ENCODE results near the gene FDX1. TPM values are rescaled to one million over a fixed set of nuclear protein-coding genes. Genes with fewer than 3 reads are reported as not detected.

Gene FDX1
- total RNA-seq, 1 experiment from 2014 or later, result 14.5 TPM

DNA sequence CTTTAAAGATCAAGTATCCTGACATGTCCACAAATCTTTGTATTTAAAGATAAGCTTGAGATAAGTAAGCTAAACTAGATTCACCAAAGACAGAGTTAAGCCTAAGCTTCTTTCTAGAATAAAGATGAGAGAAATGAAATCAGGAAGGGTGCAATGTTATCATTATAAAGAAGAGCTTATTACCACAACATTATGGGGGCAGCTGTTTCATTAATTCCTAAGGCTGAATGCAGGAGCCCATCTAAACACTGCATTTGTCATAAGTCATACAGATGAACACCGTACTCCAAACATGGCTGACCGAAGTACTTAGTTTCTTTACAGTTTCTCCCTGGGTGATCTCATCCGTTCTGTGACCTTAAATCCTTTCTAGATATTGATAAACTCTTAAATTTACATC, 16.3 kb downstream of the FDX1 start:
- H3K9ac ChIP-seq (ENCODE audit: low read length), result no peak overlapping the region
- intact Hi-C loops (cut with micrococcal nuclease), result no loop called here
- H3K4me2 ChIP-seq (ENCODE audit: low read length), result no peak overlapping the region
- peaks cover 16% of the 10 kb centered on the region for H3K79me2 ChIP-seq (ENCODE audit: insufficient read depth, low read length)
- H3K36me3 ChIP-seq (ENCODE audit: control insufficient read depth in 1 of 2, insufficient read depth in 2 of 2, low read length in 2 of 2), result no peaks in the 10 kb centered on the region
- no peaks in the 10 kb centered on the region for H3K9me2 ChIP-seq (ENCODE audit: insufficient read depth)
- H3K4me1 ChIP-seq (ENCODE audit: control insufficient read depth in 1 of 2, insufficient read depth in 2 of 2, low read length in 2 of 2), result no peaks in the 10 kb centered on the region
- no peaks in the 10 kb centered on the region for H3K9me3 ChIP-seq (ENCODE audit: control insufficient read depth in 1 of 2, insufficient read depth in 1 of 2, low read depth in 1 of 2, low read length in 2 of 2)
- H3K27ac ChIP-seq (ENCODE audit: low read depth, low read length), result no peak overlapping the region
- no peak overlapping the region for H3K4me3 ChIP-seq (replicated peaks in 1 of 2; ENCODE audit: low read depth in 1 of 2, low read length in 2 of 2)
- BruUV-seq (replicated peaks), result no TSS peak
- H2AFZ ChIP-seq (ENCODE audit: low read depth, low read length, poor library complexity, severe bottlenecking), result no peak overlapping the region
- ATAC-seq, result no peak
- DNase-seq (ENCODE audit: low read depth, low spot score), result no peak
- no peaks in the 10 kb centered on the region for H3K27me3 ChIP-seq (ENCODE audit: insufficient read depth, low read length)
- CTCF ChIA-PET, result interaction anchor here (0.5 to 2.2 kb wide), 8 partner anchors 10 to 784 kb away, joined by 3 to 14 read pairs (median 4); no protein-coding TSS in a partner anchor
- RAD21 ChIA-PET (ENCODE audit: low non-redundant PET in 1 of 2, low total read pairs in 2 of 2, uncharacterized antibody in 2 of 2, unreplicated experiment in 2 of 2), result no interaction called here
- H4K20me1 ChIP-seq (ENCODE audit: insufficient read depth), result 0 out of 2 replicates have a peak, but pooled peaks cover 9% of the 10 kb centered on the region
- TF ChIP-seq ELF1 (IDR thresholded peaks at IDR 0.05; ENCODE audit: borderline replicate concordance, low read depth) (no peak), CEBPB (IDR thresholded peaks at IDR 0.05; ENCODE audit: low read depth) (no peak), POLR2AphosphoS5 (IDR thresholded peaks at IDR 0.05; ENCODE audit: low read depth, low read length) (no peak), SP1 (IDR thresholded peaks at IDR 0.05; ENCODE audit: low read depth) (no peak), EGR1 (IDR thresholded peaks at IDR 0.05; ENCODE audit: low read depth) (no peak), JUND (IDR thresholded peaks at IDR 0.05) (no peak), EZH2phosphoT487 (IDR thresholded peaks at IDR 0.05; ENCODE audit: borderline replicate concordance) (no peak), RAD21 (IDR thresholded peaks at IDR 0.05; ENCODE audit: low read depth) (no peak), SRF (IDR thresholded peaks at IDR 0.05; ENCODE audit: low read depth) (no peak), CBX3 (IDR thresholded peaks at IDR 0.05; ENCODE audit: low read depth) (no peak), FOSL1 (IDR thresholded peaks at IDR 0.05; ENCODE audit: low read depth) (no peak), EZH2 (IDR thresholded peaks at IDR 0.05) (no peak), YY1 (IDR thresholded peaks at IDR 0.05; ENCODE audit: extremely low read depth, insufficient replicate concordance, low read depth, low read length) (no peak), ZFX (IDR thresholded peaks at IDR 0.05) (no peak), ZNF274 (IDR thresholded peaks at IDR 0.05; ENCODE audit: low read depth, low read length) (no peak)
- TF ChIP-seq, protein P1, sequence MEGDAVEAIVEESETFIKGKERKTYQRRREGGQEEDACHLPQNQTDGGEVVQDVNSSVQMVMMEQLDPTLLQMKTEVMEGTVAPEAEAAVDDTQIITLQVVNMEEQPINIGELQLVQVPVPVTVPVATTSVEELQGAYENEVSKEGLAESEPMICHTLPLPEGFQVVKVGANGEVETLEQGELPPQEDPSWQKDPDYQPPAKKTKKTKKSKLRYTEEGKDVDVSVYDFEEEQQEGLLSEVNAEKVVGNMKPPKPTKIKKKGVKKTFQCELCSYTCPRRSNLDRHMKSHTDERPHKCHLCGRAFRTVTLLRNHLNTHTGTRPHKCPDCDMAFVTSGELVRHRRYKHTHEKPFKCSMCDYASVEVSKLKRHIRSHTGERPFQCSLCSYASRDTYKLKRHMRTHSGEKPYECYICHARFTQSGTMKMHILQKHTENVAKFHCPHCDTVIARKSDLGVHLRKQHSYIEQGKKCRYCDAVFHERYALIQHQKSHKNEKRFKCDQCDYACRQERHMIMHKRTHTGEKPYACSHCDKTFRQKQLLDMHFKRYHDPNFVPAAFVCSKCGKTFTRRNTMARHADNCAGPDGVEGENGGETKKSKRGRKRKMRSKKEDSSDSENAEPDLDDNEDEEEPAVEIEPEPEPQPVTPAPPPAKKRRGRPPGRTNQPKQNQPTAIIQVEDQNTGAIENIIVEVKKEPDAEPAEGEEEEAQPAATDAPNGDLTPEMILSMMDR (IDR thresholded peaks at IDR 0.05 in 2 of 3, conservative IDR thresholded peaks at IDR 0.05 in 1 of 3; ENCODE audit: borderline replicate concordance in 1 of 3, insufficient read depth in 1 of 3, low read depth in 2 of 3, low read length in 2 of 3), result no peak
- TF ChIP-seq, protein P2, sequence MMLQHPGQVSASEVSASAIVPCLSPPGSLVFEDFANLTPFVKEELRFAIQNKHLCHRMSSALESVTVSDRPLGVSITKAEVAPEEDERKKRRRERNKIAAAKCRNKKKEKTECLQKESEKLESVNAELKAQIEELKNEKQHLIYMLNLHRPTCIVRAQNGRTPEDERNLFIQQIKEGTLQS (IDR thresholded peaks at IDR 0.05), result no peak
- TF ChIP-seq, protein P3, sequence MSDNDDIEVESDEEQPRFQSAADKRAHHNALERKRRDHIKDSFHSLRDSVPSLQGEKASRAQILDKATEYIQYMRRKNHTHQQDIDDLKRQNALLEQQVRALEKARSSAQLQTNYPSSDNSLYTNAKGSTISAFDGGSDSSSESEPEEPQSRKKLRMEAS (IDR thresholded peaks at IDR 0.05), result no peak
- TF ChIP-seq, protein P4, sequence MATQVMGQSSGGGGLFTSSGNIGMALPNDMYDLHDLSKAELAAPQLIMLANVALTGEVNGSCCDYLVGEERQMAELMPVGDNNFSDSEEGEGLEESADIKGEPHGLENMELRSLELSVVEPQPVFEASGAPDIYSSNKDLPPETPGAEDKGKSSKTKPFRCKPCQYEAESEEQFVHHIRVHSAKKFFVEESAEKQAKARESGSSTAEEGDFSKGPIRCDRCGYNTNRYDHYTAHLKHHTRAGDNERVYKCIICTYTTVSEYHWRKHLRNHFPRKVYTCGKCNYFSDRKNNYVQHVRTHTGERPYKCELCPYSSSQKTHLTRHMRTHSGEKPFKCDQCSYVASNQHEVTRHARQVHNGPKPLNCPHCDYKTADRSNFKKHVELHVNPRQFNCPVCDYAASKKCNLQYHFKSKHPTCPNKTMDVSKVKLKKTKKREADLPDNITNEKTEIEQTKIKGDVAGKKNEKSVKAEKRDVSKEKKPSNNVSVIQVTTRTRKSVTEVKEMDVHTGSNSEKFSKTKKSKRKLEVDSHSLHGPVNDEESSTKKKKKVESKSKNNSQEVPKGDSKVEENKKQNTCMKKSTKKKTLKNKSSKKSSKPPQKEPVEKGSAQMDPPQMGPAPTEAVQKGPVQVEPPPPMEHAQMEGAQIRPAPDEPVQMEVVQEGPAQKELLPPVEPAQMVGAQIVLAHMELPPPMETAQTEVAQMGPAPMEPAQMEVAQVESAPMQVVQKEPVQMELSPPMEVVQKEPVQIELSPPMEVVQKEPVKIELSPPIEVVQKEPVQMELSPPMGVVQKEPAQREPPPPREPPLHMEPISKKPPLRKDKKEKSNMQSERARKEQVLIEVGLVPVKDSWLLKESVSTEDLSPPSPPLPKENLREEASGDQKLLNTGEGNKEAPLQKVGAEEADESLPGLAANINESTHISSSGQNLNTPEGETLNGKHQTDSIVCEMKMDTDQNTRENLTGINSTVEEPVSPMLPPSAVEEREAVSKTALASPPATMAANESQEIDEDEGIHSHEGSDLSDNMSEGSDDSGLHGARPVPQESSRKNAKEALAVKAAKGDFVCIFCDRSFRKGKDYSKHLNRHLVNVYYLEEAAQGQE (IDR thresholded peaks at IDR 0.05; ENCODE audit: low read depth), result no peak
- POLR2A ChIA-PET, result no interaction called here

All from HCT116 (cell line).